H1 (cell line): ENCODE data around the gene OPA3. TPM values are rescaled to one million over a fixed set of nuclear protein-coding genes. Genes with fewer than 3 reads are reported as not detected.

Experiments
- CBX5 ChIP-seq: fragments of 300-800, 300-1000 bp; sonication (generic); IDR thresholded peaks from 2 replicates; pipeline ENCODE4 v1.7.1; 2016; ENCODE audit warnings: antibody characterized with exemption, low read length, low read depth
- CBX8 ChIP-seq: fragments of 300-800, 300-1000 bp; sonication (generic); IDR thresholded peaks from 2 replicates; pipeline ENCODE4 v1.7.1; 2016; ENCODE audit warnings: low read depth, low read length, borderline replicate concordance
- CTBP2 ChIP-seq: IDR thresholded peaks from 2 replicates; pipeline ENCODE4 v1.7.0; 2011; ENCODE audit warnings: borderline replicate concordance, mild to moderate bottlenecking, moderate library complexity, mixed read lengths, low read length; ENCODE audit not compliant: insufficient read depth, insufficient read length
- GABPA ChIP-seq: IDR thresholded peaks from 2 replicates; pipeline ENCODE4 v1.6.1; 2011; ENCODE audit warnings: mild to moderate bottlenecking, low read length, moderate library complexity, borderline replicate concordance; ENCODE audit not compliant: insufficient read depth
- JUN ChIP-seq: IDR thresholded peaks from 2 replicates; pipeline ENCODE4 v1.6.1; 2011; ENCODE audit warnings: low read depth, mild to moderate bottlenecking, improper control_type of control experiment, low read length
- KDM1A ChIP-seq: fragments of 200-600, 300-600 bp; sonication (generic); IDR thresholded peaks from 2 replicates; pipeline ENCODE4 v1.7.1; 2016; ENCODE audit warnings: mild to moderate bottlenecking, low read length, borderline replicate concordance
- SP2 ChIP-seq: IDR thresholded peaks from 2 replicates; pipeline ENCODE4 v1.6.1; 2012; ENCODE audit warnings: mild to moderate bottlenecking, low read length, inconsistent platforms
- TAF7 ChIP-seq: optimal IDR thresholded peaks from 2 replicates; pipeline ENCODE3; 2011; ENCODE audit warnings: low read depth, mild to moderate bottlenecking, inconsistent platforms, low read length, moderate library complexity, borderline replicate concordance
- TBP ChIP-seq: IDR thresholded peaks from 2 replicates; pipeline ENCODE4 v1.6.1; 2011; ENCODE audit warnings: low read depth, low read length, improper control_type of control experiment
- YY1 ChIP-seq: IDR thresholded peaks from 2 replicates; pipeline ENCODE4 v1.6.1; 2011; ENCODE audit warnings: low read depth, mild to moderate bottlenecking, low read length
- polyA plus RNA-seq, 7 experiments: library from polyadenylated mRNA; depleted of rRNA in 3 of 7; stranded (reverse) in 5 of 7; unstranded in 2 of 7; fragments of >200 nt in 5 of 7; fragments of 200-250 nt in 2 of 7; gene quantifications; 1 replicate in 5 of 7; 2 replicates in 1 of 7; 4 replicates in 1 of 7; pipeline versions ENCODE4 v1.2.1 to v1.2.3, GENCODE V29; 2011 to 2013; ENCODE audit warnings: missing spikeins in 2 of 7, mixed read lengths in 2 of 7
- total RNA-seq: library from RNA; stranded (reverse); fragmentation: NEBNext Ultra II Directional; extraction: Animal tissue kit (Norgen Biotek cat#: 25700); gene quantifications from 2 replicates; pipeline ENCODE4 v1.2.1, GENCODE V29; 2021
- TF ChIP-seq, protein P1 (sequence below): fragments of 300-600 bp; sonication (generic); IDR thresholded peaks from 2 replicates; pipeline ENCODE4 v1.7.1; 2012; ENCODE audit warnings: low read length, moderate library complexity, mild to moderate bottlenecking, inconsistent platforms; ENCODE audit not compliant: insufficient replicate concordance
- TF ChIP-seq, protein P2 (sequence below): IDR thresholded peaks from 2 replicates; pipeline ENCODE4 v1.6.1; 2012; ENCODE audit warnings: inconsistent platforms

Gene OPA3
- total and polyA plus RNA-seq, 2 of the 8 experiments (the other 6 are each of a cell fraction or from before 2014, with no cell fraction given): 12.5 to 14.5 TPM

DNA sequence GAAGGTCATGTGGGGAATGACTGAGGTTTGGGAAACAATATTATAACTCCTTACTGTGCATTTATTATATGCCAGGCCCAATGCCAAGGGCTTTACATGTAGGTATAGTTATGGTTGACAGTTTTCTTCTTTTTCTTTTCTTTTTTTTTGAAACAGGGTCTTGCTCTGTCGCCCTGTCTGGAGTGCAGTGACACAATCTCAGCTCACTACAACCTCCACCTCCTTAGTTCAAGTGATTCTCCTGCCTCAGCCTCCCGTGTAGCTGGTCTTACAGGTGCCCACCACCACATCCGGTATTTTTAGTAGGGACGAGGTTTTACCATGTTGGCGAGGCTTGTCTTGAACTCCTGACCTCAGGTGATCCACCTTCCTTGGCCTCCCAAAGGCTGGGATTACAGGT is 101.6 kb downstream of the OPA3 start (continued):
- TF ChIP-seq, protein P1, sequence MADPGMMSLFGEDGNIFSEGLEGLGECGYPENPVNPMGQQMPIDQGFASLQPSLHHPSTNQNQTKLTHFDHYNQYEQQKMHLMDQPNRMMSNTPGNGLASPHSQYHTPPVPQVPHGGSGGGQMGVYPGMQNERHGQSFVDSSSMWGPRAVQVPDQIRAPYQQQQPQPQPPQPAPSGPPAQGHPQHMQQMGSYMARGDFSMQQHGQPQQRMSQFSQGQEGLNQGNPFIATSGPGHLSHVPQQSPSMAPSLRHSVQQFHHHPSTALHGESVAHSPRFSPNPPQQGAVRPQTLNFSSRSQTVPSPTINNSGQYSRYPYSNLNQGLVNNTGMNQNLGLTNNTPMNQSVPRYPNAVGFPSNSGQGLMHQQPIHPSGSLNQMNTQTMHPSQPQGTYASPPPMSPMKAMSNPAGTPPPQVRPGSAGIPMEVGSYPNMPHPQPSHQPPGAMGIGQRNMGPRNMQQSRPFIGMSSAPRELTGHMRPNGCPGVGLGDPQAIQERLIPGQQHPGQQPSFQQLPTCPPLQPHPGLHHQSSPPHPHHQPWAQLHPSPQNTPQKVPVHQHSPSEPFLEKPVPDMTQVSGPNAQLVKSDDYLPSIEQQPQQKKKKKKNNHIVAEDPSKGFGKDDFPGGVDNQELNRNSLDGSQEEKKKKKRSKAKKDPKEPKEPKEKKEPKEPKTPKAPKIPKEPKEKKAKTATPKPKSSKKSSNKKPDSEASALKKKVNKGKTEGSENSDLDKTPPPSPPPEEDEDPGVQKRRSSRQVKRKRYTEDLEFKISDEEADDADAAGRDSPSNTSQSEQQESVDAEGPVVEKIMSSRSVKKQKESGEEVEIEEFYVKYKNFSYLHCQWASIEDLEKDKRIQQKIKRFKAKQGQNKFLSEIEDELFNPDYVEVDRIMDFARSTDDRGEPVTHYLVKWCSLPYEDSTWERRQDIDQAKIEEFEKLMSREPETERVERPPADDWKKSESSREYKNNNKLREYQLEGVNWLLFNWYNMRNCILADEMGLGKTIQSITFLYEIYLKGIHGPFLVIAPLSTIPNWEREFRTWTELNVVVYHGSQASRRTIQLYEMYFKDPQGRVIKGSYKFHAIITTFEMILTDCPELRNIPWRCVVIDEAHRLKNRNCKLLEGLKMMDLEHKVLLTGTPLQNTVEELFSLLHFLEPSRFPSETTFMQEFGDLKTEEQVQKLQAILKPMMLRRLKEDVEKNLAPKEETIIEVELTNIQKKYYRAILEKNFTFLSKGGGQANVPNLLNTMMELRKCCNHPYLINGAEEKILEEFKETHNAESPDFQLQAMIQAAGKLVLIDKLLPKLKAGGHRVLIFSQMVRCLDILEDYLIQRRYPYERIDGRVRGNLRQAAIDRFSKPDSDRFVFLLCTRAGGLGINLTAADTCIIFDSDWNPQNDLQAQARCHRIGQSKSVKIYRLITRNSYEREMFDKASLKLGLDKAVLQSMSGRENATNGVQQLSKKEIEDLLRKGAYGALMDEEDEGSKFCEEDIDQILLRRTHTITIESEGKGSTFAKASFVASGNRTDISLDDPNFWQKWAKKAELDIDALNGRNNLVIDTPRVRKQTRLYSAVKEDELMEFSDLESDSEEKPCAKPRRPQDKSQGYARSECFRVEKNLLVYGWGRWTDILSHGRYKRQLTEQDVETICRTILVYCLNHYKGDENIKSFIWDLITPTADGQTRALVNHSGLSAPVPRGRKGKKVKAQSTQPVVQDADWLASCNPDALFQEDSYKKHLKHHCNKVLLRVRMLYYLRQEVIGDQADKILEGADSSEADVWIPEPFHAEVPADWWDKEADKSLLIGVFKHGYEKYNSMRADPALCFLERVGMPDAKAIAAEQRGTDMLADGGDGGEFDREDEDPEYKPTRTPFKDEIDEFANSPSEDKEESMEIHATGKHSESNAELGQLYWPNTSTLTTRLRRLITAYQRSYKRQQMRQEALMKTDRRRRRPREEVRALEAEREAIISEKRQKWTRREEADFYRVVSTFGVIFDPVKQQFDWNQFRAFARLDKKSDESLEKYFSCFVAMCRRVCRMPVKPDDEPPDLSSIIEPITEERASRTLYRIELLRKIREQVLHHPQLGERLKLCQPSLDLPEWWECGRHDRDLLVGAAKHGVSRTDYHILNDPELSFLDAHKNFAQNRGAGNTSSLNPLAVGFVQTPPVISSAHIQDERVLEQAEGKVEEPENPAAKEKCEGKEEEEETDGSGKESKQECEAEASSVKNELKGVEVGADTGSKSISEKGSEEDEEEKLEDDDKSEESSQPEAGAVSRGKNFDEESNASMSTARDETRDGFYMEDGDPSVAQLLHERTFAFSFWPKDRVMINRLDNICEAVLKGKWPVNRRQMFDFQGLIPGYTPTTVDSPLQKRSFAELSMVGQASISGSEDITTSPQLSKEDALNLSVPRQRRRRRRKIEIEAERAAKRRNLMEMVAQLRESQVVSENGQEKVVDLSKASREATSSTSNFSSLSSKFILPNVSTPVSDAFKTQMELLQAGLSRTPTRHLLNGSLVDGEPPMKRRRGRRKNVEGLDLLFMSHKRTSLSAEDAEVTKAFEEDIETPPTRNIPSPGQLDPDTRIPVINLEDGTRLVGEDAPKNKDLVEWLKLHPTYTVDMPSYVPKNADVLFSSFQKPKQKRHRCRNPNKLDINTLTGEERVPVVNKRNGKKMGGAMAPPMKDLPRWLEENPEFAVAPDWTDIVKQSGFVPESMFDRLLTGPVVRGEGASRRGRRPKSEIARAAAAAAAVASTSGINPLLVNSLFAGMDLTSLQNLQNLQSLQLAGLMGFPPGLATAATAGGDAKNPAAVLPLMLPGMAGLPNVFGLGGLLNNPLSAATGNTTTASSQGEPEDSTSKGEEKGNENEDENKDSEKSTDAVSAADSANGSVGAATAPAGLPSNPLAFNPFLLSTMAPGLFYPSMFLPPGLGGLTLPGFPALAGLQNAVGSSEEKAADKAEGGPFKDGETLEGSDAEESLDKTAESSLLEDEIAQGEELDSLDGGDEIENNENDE: no peak
- TF ChIP-seq CTBP2: no peak
- TF ChIP-seq CBX8: no peak
- TF ChIP-seq, protein P2, sequence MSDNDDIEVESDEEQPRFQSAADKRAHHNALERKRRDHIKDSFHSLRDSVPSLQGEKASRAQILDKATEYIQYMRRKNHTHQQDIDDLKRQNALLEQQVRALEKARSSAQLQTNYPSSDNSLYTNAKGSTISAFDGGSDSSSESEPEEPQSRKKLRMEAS: no peak
- no peak for TF ChIP-seq KDM1A
- TF ChIP-seq TBP: no peak
- TF ChIP-seq TAF7: no peak
- no peak for TF ChIP-seq YY1
- TF ChIP-seq SP2: no peak
- TF ChIP-seq JUN: no peak
- TF ChIP-seq CBX5: no peak
- TF ChIP-seq GABPA: no peak
